NCI-H446 (cell line): Measurements from ENCODE around the gene EED.
A peak's percentile ranks its signal among the peaks of the same experiment; 100 is the strongest.

Experiments
- DNase-seq, 2 experiments: peaks; one replicate each; lab custom pipeline; 2025; lab: John Stamatoyannopoulos, UW

The EED gene

DNA sequence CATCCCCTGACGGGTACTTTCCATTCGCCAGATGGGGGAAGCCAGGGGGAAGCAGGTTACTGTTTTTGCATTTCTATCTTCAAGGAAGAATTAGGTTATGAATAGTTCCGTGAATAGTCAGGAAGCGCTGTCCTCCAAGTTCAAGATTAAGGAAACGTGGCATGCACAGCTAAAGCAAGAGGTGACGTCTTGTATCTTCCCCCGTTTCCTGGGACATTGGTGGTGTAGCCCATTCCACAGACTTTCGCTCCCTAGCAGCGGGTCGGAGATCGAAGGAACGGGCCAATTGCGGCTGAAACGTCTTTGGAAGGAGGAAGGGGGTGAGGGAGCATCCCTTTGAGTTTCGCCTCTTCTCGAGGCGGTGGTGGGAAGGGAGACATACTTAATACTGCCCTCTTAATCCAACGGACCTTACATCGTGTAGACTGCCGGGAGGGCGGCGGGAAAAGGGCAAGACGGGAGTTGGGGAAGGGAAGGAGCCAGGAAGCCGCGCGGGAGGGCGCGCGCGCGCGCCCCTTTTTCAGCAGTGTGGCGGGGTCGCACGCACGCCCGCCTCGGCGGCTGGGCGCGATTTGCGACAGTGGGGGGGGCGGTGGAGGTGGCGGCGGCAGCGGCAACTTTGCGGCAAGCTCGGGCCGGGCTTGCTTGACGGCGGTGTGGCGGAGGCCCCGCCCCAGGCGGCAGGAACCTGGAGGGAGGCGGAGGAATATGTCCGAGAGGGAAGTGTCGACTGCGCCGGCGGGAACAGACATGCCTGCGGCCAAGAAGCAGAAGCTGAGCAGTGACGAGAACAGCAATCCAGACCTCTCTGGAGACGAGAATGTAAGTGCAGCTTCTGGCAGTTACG, at the start of gene EED:
Gene EED (plus strand): TSS at position 232 of the 847 bp plus-strand sequence. CDS start 477 bp downstream, at position 709.
- DNase-seq, result peak; percentile 94 to 96

- no peak for DNase-seq
These were observed 49.6 kb upstream of the EED start for GRCh38 chr11:86194998-86195397.

- DNase-seq, result no peak
These were observed 48.4 kb upstream of the EED start for GRCh38 chr11:86196085-86196696.

- no peak for DNase-seq
These were observed 47.6 kb upstream of the EED start for GRCh38 chr11:86196913-86197312.

GRCh38 chr11:86197448-86197847, 47.1 kb upstream of the EED start:
- no peak for DNase-seq

- no peak for DNase-seq
These were observed 46.4 kb upstream of the EED start for GRCh38 chr11:86198139-86198538.

DNA sequence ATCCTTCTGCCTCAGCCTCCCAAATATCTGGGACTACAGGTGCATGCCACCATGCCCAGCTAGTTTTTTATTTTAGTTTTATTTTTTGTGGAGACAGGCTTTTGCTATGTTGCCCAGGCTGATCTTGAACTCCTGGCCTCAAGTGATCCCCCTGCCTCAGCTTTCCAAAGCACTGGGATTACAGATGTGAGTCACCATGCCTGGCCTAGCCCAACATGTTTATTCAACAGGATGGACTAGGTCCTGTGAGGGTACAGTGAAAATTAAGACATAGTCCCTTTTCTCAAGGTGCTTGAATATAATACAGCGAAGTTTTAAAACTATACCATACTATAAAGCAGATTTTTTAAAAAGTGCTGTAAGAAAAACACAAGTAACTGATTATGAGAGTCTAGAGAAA, 45.2 kb upstream of the EED start:
- DNase-seq, result no peak

GRCh38 chr11:86201371-86201884, 43.1 kb upstream of the EED start:
- DNase-seq, result no peak

- no peak for DNase-seq
These were observed 42.6 kb upstream of the EED start for GRCh38 chr11:86202013-86202336.

- DNase-seq, result no peak
These were observed 40.2 kb upstream of the EED start for GRCh38 chr11:86204356-86204755.

GRCh38 chr11:86205421-86206336, 38.9 kb upstream of the EED start:
- DNase-seq, result no peak

- DNase-seq, result no peak
These were observed 38.2 kb upstream of the EED start for GRCh38 chr11:86206337-86206695.

GRCh38 chr11:86207413-86207812, 37.1 kb upstream of the EED start:
- no peak for DNase-seq

GRCh38 chr11:86208572-86208971, 36.0 kb upstream of the EED start:
- DNase-seq, result no peak

GRCh38 chr11:86209806-86210657, 34.5 kb upstream of the EED start:
- no peak for DNase-seq

- no peak for DNase-seq
These were observed 33.7 kb upstream of the EED start for GRCh38 chr11:86210898-86211297.

- DNase-seq, result no peak
These were observed 32.9 kb upstream of the EED start for GRCh38 chr11:86211619-86212018.

DNA sequence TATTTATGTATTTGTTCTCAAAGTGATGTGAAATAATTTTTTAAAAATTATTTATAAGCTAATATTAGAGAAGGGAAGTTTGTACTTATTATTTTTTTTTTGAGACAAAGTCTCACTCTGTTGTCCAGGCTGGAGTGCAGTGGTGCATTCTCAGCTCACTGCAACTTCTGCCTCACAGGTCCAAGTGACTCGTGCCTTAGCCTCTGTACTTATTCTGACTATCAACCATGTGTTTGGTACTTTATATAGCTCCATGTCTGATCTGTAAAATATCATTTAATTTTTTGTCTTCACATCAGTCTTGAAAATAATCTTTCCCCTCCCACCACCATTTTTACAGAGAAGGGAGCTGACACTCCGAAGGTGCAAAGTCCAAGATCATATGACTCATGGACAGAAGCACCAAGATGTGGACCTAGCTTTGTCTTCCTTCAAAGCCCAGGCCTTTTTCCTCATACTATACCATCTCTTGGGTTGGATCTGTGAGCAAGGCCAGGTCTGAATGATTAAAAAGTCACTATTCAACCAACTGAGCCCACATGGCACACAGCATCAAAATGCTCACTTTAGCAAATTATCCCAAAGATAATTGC, 32.4 kb upstream of the EED start:
- no peak for DNase-seq

GRCh38 chr11:86214710-86215109, 29.8 kb upstream of the EED start:
- DNase-seq, result no peak

GRCh38 chr11:86218125-86219084, 26.1 kb upstream of the EED start:
- peak; percentile 59 to 82 for DNase-seq
